ENCODE measurements around the gene PCP4.

PCP4 gene

GRCh38 chr21:39867198-39867650 is at the start of gene PCP4:
TSS of gene PCP4 (plus strand) at chr21:39867438. CDS start at chr21:39867502, 64 bp downstream.
- DNase-seq (ENCODE audit: low read depth, low spot score) = no peak

GRCh38 chr21:39818557-39818956 is 48.7 kb upstream of the PCP4 start:
- DNase-seq (ENCODE audit: low read depth, low spot score) = no peak

- DNase-seq (ENCODE audit: low read depth, low spot score) = no peak
Observed at GRCh38 chr21:39822042-39822441, 45.2 kb upstream of the PCP4 start.

- DNase-seq (ENCODE audit: low read depth, low spot score) = no peak
Observed at GRCh38 chr21:39825250-39825649, 42.0 kb upstream of the PCP4 start.

GRCh38 chr21:39834543-39834942 is 32.7 kb upstream of the PCP4 start:
- DNase-seq (ENCODE audit: low read depth, low spot score) = no peak

- DNase-seq (ENCODE audit: low read depth, low spot score) = no peak
Observed at GRCh38 chr21:39837861-39838359, 29.3 kb upstream of the PCP4 start.

- no peak for DNase-seq (ENCODE audit: low read depth, low spot score)
Observed at GRCh38 chr21:39840373-39841097, 26.7 kb upstream of the PCP4 start.

- DNase-seq (ENCODE audit: low read depth, low spot score) = no peak
Observed at GRCh38 chr21:39842741-39843459, 24.3 kb upstream of the PCP4 start.

- DNase-seq (ENCODE audit: low read depth, low spot score) = no peak
Observed at GRCh38 chr21:39843483-39843882, 23.8 kb upstream of the PCP4 start.

GRCh38 chr21:39843916-39844315 is 23.3 kb upstream of the PCP4 start:
- no peak for DNase-seq (ENCODE audit: low read depth, low spot score)

- DNase-seq (ENCODE audit: low read depth, low spot score) = no peak
Observed at GRCh38 chr21:39845571-39846130, 21.6 kb upstream of the PCP4 start.

GRCh38 chr21:39847877-39848276 is 19.4 kb upstream of the PCP4 start:
- DNase-seq (ENCODE audit: low read depth, low spot score) = no peak

- no peak for DNase-seq (ENCODE audit: low read depth, low spot score)
Observed at GRCh38 chr21:39849014-39849655, 18.1 kb upstream of the PCP4 start.

- DNase-seq (ENCODE audit: low read depth, low spot score) = no peak
Observed at GRCh38 chr21:39850333-39850732, 16.9 kb upstream of the PCP4 start.

GRCh38 chr21:39851002-39851618 is 16.1 kb upstream of the PCP4 start:
- DNase-seq (ENCODE audit: low read depth, low spot score) = no peak

- no peak for DNase-seq (ENCODE audit: low read depth, low spot score)
Observed at GRCh38 chr21:39852021-39852721, 15.1 kb upstream of the PCP4 start.

- no peak for DNase-seq (ENCODE audit: low read depth, low spot score)
Observed at GRCh38 chr21:39852726-39853500, 14.3 kb upstream of the PCP4 start.

- DNase-seq (ENCODE audit: low read depth, low spot score) = no peak
Observed at GRCh38 chr21:39854572-39854971, 12.7 kb upstream of the PCP4 start.

GRCh38 chr21:39855595-39855994 is 11.6 kb upstream of the PCP4 start:
- DNase-seq (ENCODE audit: low read depth, low spot score) = no peak

- no peak for DNase-seq (ENCODE audit: low read depth, low spot score)
Observed at GRCh38 chr21:39860600-39860999, 6.6 kb upstream of the PCP4 start.

Data from brain pericyte (primary cell).